K562 (cell line): Measurements from ENCODE around the gene ZNF514. TPM values are rescaled to one million over a fixed set of nuclear protein-coding genes. Genes with fewer than 3 reads are reported as not detected.

Experiments used
- ATF3 ChIP-seq, 2 experiments: fragments of 450-650 bp in 1 of 2; sonication (generic) in 1 of 2; formaldehyde crosslinking in 1 of 2; IDR thresholded peaks in 1 of 2; conservative IDR thresholded peaks in 1 of 2; 2 replicates each; pipeline versions ENCODE4 v1.6.1 to v1.8.1; 2016 to 2023; ENCODE audit warnings: mild to moderate bottlenecking in 2 of 2, moderate library complexity in 2 of 2, inconsistent platforms in 1 of 2, missing genetic modification reagents in 1 of 2
- ATF4 ChIP-seq: fragments of 450-650 bp; formaldehyde crosslinking; IDR thresholded peaks from 2 replicates; pipeline ENCODE4 v1.4.0; 2022; ENCODE audit warnings: mild to moderate bottlenecking, moderate library complexity
- CAMTA2 ChIP-seq: fragments of 250-450 bp; sonication (Bioruptor Pico); conservative IDR thresholded peaks from 2 replicates; pipeline ENCODE4 v1.5.1; 2022
- CEBPB ChIP-seq: fragments of 450-650 bp; IDR thresholded peaks from 2 replicates; pipeline ENCODE4 v1.6.1; 2016; ENCODE audit warnings: missing genetic modification characterization, missing compliant biosample characterization
- CREB3 ChIP-seq: fragments of 450-650 bp; conservative IDR thresholded peaks from 2 replicates; pipeline ENCODE4 v1.6.1; 2016; ENCODE audit warnings: missing genetic modification characterization, low read depth, mild to moderate bottlenecking, missing compliant biosample characterization, moderate library complexity
- CXXC5 ChIP-seq: fragments of 250-450 bp; sonication (Bioruptor Pico); IDR thresholded peaks from 2 replicates; pipeline ENCODE4 v1.8.0; 2022; ENCODE audit warnings: inconsistent platforms, mild to moderate bottlenecking, moderate library complexity
- ETV1 ChIP-seq: fragments of 450-650 bp; conservative IDR thresholded peaks from 2 replicates; pipeline ENCODE4 v1.6.1; 2016; ENCODE audit warnings: missing genetic modification characterization, control low read depth, low read depth, missing compliant biosample characterization
- EZH2 ChIP-seq: IDR thresholded peaks from 2 replicates; pipeline ENCODE4 v1.6.1; 2012; ENCODE audit warnings: low read depth, mild to moderate bottlenecking, inconsistent platforms, low read length, borderline replicate concordance
- HDAC1 ChIP-seq, 2 experiments: fragments of 450-650 bp; IDR thresholded peaks; 2 replicates each; pipeline ENCODE4 v1.6.1; 2016 to 2017; ENCODE audit warnings: inconsistent platforms in 1 of 2, mild to moderate bottlenecking in 1 of 2, moderate library complexity in 1 of 2
- HDGF ChIP-seq: fragments of 450-650 bp; IDR thresholded peaks from 2 replicates; pipeline ENCODE4 v1.6.1; 2016
- HIVEP1 ChIP-seq: fragments of 250-450 bp; sonication (Bioruptor Pico); IDR thresholded peaks from 2 replicates; pipeline ENCODE4 v1.4.0; 2020; ENCODE audit warnings: mild to moderate bottlenecking
- MBD1 ChIP-seq: fragments of 250-450 bp; sonication (Bioruptor Pico); IDR thresholded peaks from 2 replicates; pipeline ENCODE4 v1.8.0; 2022; ENCODE audit warnings: inconsistent platforms
- SRF ChIP-seq, 2 experiments: fragments of 250-450, 450-650 bp in 1 of 2; sonication (Bioruptor Pico) in 1 of 2; sonication (generic) in 1 of 2; formaldehyde crosslinking; IDR thresholded peaks; 2 replicates each; pipeline versions ENCODE4 v1.5.0 to v1.5.1; 2020 to 2022; ENCODE audit warnings: mild to moderate bottlenecking in 1 of 2, missing genetic modification reagents in 1 of 2
- TARDBP ChIP-seq: fragments of 450-650 bp; IDR thresholded peaks from 2 replicates; pipeline ENCODE4 v1.6.1; 2016
- ZBTB11 ChIP-seq, 3 experiments: fragments of 200-800 bp in 1 of 3; fragments of 250-450 bp in 1 of 3; fragments of 450-650 bp in 1 of 3; sonication (Bioruptor Pico) in 1 of 3; sonication (Bioruptor generic) in 1 of 3; formaldehyde crosslinking in 1 of 3; IDR thresholded peaks; 2 replicates each; pipeline versions ENCODE4 v1.6.1 to v1.8.0; 2016 to 2022; ENCODE audit warnings: mild to moderate bottlenecking in 2 of 3, missing genetic modification characterization in 2 of 3, missing compliant biosample characterization in 1 of 3, moderate library complexity in 1 of 3
- ZFP91 ChIP-seq: sonication (generic); formaldehyde crosslinking; IDR thresholded peaks from 2 replicates; pipeline ENCODE4 v1.8.0; 2022; ENCODE audit warnings: mild to moderate bottlenecking, missing genetic modification reagents
- polyA plus RNA-seq, 8 experiments: library from polyadenylated mRNA; depleted of rRNA in 4 of 8; stranded (reverse) in 5 of 8; unstranded in 3 of 8; fragments of >200 nt; fragmentation: Nextera tagmentation in 2 of 8; fragmentation: Illumina TruSeq in 1 of 8; extraction: Ambion mirVana in 2 of 8; extraction: Trizol in 1 of 8; gene quantifications; 2 replicates each; pipeline versions ENCODE4 v1.2.1 to v1.2.3, GENCODE V29; 2011 to 2014; ENCODE audit warnings: inconsistent platforms in 1 of 8, missing spikeins in 1 of 8
- total RNA-seq, 7 experiments: library from RNA; depleted of rRNA in 6 of 7; stranded (reverse); fragments of >200 nt in 6 of 7; fragmentation: Illumina TruSeq in 2 of 7; extraction: Trizol in 2 of 7; gene quantifications; 2 replicates each; pipeline versions ENCODE4 v1.2.1 to v1.2.3, GENCODE V29; 2011 to 2021; ENCODE audit warnings: low replicate concordance in 1 of 7

ZNF514 gene
- total and polyA plus RNA-seq, 9 of the 15 experiments (the other 6 are each of a cell fraction or from before 2014, with no cell fraction given), result 7.5 to 17.7 (median 11.4) TPM

GRCh38 chr2:95165371-95166064, 5.9 kb upstream of the ZNF514 start, which contains the start of gene ZNF2 (continued):
- TF ChIP-seq MBD1 (CRISPR knock-in tag), result no peak
- TF ChIP-seq CXXC5 (CRISPR knock-in tag), result peak; percentile 58; the same call in 1 of the 2 replicates
- peak; percentile 81 for TF ChIP-seq CREB3 (tag)
- no peak; the same call in 1 of the 2 replicates for TF ChIP-seq ATF3 (IDR thresholded peaks at IDR 0.05)
- no peak for TF ChIP-seq ATF3 (CRISPR knock-in tag; conservative IDR thresholded peaks at IDR 0.05)
- TF ChIP-seq ZFP91 (CRISPR knock-in tag), result no peak
- 0 out of 2 replicates have a peak, but pooled peaks have one; percentile 11 for TF ChIP-seq HDGF
- TF ChIP-seq ATF4 (CRISPR knock-in tag), result no peak
- no peak for TF ChIP-seq CAMTA2 (CRISPR knock-in tag)
- no peak for TF ChIP-seq EZH2
- TF ChIP-seq HDAC1 (IDR thresholded peaks at IDR 0.05), result peak in 1 of 2 experiments; percentile 89; a peak in 2 of 4 replicates
- peak; percentile 23 to 94 (median 54); a peak in 4 of 6 replicates for TF ChIP-seq ZBTB11 (CRISPR knock-in tag; IDR thresholded peaks at IDR 0.05)
- TF ChIP-seq CEBPB (tag), result no peak; the same call in 1 of the 2 replicates
- TF ChIP-seq TARDBP, result no peak
- TF ChIP-seq SRF (CRISPR knock-in tag; IDR thresholded peaks at IDR 0.05), result peak in 1 of 2 experiments; percentile 49; a peak in 1 of 4 replicates
- TF ChIP-seq ETV1, result peak; percentile 56
- TF ChIP-seq HIVEP1 (CRISPR knock-in tag), result no peak
